GM15510 (cell line): ENCODE data around the gene VPREB3.

Experiments used
- POLR2A ChIP-seq: IDR thresholded peaks from 3 replicates; pipeline ENCODE4 v1.6.1; 2011; ENCODE audit warnings: borderline replicate concordance; ENCODE audit not compliant: insufficient read length; ENCODE audit errors: extremely low read depth

The VPREB3 gene

GRCh38 chr22:23708270-23708669, 46.0 kb downstream of the VPREB3 start:
- TF ChIP-seq POLR2A, result no peak

GRCh38 chr22:23705358-23705757, 48.9 kb downstream of the VPREB3 start:
- TF ChIP-seq POLR2A, result no peak

- no peak for TF ChIP-seq POLR2A
Observed at GRCh38 chr22:23704829-23705228, 49.4 kb downstream of the VPREB3 start.

DNA sequence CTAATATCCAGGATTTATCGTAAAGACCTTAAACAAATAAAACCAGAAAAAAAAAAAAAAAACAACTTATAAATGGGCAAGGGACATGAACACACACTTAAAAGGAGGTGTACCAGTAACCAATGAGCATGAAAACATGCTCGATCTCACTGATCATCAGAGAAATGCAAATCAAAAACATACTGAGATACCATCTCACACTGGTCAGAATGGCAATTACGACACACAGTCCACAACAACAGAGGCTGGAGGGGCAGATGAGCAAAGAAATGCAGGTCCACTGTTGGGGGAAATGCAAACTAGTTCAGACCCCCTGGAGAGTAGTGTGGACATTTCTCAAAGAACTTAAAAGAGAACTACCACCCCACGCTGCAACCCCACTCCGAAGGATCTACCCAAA, 50.2 kb downstream of the VPREB3 start:
- TF ChIP-seq POLR2A, result no peak
